Activated naive CD4-positive, alpha-beta T cell treated with anti-CD3 and anti-CD28 coated beads, Interleukin-2, amount 10 ng/mL, durations not matched to agents 7 days and 5 days (primary cell): ENCODE measurements around the gene RBBP5.

Source experiments
- CTCF ChIA-PET: fragments of 350-600 bp; sonication (Branson Sonifier 250); formaldehyde crosslinking; loops from one replicate; lab custom pipeline; 2021; ENCODE audit warnings: antibody characterized with exemption; lab: Charles Lee
- DNase-seq: peaks from one replicate; pipeline ENCODE4 v3.0.0-alpha.2; 2020
- H3K27ac Mint-ChIP-seq: one replicate; pipeline ENCODE4 v1.8.0; 2021; ENCODE audit warnings: mild to moderate bottlenecking, moderate library complexity, mixed read lengths
- H3K27me3 Mint-ChIP-seq: one replicate; pipeline ENCODE4 v1.8.0; 2021; ENCODE audit warnings: mild to moderate bottlenecking, mixed read lengths
- H3K36me3 Mint-ChIP-seq: one replicate; pipeline ENCODE4 v1.8.0; 2021; ENCODE audit warnings: mixed read lengths
- H3K4me1 Mint-ChIP-seq: one replicate; pipeline ENCODE4 v1.8.0; 2021; ENCODE audit warnings: mixed read lengths
- H3K4me3 Mint-ChIP-seq: one replicate; pipeline ENCODE4 v1.8.0; 2021; ENCODE audit warnings: mild to moderate bottlenecking, moderate library complexity, mixed read lengths
- H3K9me3 Mint-ChIP-seq: one replicate; pipeline ENCODE4 v1.8.0; 2021; ENCODE audit warnings: mixed read lengths

The RBBP5 gene

DNA sequence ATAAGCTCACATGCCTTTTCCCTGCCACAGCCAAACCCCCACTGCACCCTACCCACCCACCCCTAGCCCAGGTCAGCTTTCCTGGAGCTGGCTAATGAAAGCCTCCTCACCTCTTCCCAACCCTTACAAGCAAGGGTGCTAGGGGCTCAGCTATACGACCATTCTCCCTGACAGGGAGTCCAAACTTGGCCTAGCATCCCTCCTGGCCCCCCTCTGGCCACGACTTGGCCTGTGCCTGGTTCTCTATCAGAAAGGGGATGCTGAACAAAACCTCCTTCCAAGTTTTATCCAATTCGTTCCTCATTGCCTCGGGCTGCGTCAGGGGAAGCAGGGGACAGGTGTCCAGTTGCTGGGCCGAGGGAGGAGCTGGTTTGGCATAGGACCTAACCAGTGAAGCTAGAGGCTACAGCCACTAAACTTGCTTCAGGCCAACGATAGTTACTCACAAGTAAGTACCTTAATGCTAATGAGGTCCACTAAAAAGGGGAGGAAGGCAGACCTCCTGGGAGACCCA, 46.1 kb downstream of the RBBP5 start:
- Mint-ChIP-seq H3K27ac (no peak overlapping the region), H3K4me3 (no peak overlapping the region), H3K9me3 (no peaks in the 10 kb centered on the region), H3K27me3 (peaks cover 12% of the 10 kb centered on the region), H3K4me1 (no peaks in the 10 kb centered on the region), H3K36me3 (no peaks in the 10 kb centered on the region)
- CTCF ChIA-PET: interaction anchor here (1.2 to 7.7 kb wide), 2 partner anchors 13 to 177 kb away, joined by 3 to 56 read pairs; no protein-coding TSS in a partner anchor
- no peak for DNase-seq

DNA sequence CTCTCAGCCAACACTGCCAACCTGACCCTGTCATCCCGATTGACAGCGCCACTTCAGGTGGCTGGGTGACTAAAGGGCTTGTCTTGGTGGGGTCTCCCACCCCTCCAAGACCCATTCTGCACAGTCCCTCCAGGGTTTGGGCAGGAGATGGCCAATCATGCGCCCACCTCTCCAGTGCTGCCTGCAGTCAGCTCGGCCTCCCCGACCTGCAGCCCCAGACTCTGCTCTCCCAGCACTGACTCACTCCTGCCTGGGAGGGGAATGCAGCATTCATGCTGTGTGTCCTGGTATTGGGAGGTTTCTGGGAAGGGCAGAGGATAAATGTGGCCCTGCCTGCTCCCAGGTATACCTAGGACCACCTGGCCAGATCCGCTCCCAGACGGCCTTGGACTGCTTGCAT, 47.3 kb downstream of the RBBP5 start:
- CTCF ChIA-PET: interaction anchor here (7.7 kb wide), 1 partner anchor 12 kb away, joined by 56 read pairs; no protein-coding TSS in a partner anchor
- H3K4me1 Mint-ChIP-seq: no peaks in the 10 kb centered on the region
- H3K4me3 Mint-ChIP-seq: no peak overlapping the region
- no peaks in the 10 kb centered on the region for H3K9me3 Mint-ChIP-seq
- no peaks in the 10 kb centered on the region for H3K36me3 Mint-ChIP-seq
- no peak overlapping the region for H3K27ac Mint-ChIP-seq
- no peak for DNase-seq
- H3K27me3 Mint-ChIP-seq: peaks cover 12% of the 10 kb centered on the region

- no peak for DNase-seq
- no peaks in the 10 kb centered on the region for H3K36me3 Mint-ChIP-seq
- H3K9me3 Mint-ChIP-seq: no peaks in the 10 kb centered on the region
- no peak overlapping the region for H3K4me3 Mint-ChIP-seq
- H3K27ac Mint-ChIP-seq: no peak overlapping the region
- H3K4me1 Mint-ChIP-seq: no peaks in the 10 kb centered on the region
- CTCF ChIA-PET: interaction anchor here (7.7 kb wide), 1 partner anchor 12 kb away, joined by 56 read pairs; no protein-coding TSS in a partner anchor
- peaks cover 12% of the 10 kb centered on the region for H3K27me3 Mint-ChIP-seq
Observed at GRCh38 chr1:205074084-205074483, 47.7 kb downstream of the RBBP5 start.

DNA sequence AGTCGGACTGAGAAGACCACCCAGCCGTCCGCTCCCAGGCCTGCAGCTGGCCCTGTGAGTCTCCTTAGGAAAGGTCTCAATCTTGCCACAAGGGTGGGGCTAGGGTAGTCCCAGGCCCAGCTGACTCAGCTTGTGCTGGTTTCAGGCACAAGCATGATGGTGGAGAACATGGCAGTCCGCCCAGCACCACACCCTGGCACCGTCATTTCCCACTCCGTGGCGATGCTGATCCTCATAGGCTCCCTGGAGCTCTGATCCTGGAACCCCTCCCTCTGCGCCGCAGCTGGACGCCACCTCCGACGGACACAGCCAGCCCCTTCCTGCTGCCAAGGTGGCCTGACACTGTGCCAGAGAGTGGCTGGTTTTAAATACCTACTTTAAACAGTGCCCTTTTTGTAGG, 48.3 kb downstream of the RBBP5 start:
- H3K27me3 Mint-ChIP-seq: peaks cover 12% of the 10 kb centered on the region
- no peaks in the 10 kb centered on the region for H3K9me3 Mint-ChIP-seq
- no peak overlapping the region for H3K4me3 Mint-ChIP-seq
- no peak for DNase-seq
- H3K4me1 Mint-ChIP-seq: no peaks in the 10 kb centered on the region
- H3K27ac Mint-ChIP-seq: no peak overlapping the region
- CTCF ChIA-PET: interaction anchor here (7.7 kb wide), 1 partner anchor 11 kb away, joined by 56 read pairs; no protein-coding TSS in a partner anchor
- H3K36me3 Mint-ChIP-seq: no peaks in the 10 kb centered on the region

DNA sequence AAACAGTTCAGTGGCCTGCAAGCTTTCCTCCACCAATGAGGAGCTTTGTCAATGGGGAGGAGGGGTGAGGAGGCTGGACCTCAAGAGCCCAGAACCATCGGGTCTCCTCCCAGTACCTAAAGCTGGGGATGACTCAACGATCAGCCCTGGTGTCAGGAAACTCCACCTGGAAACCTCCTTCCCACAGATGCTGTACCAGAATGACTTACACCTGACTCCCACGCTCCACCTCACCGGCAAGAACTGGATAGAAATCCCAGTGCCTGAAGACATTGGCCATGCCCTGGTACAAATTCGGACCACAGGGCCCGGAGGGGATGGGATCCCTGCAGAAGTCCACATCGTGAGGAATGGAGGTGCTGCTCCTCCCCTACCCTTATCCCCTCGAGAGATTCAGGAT, 48.9 kb downstream of the RBBP5 start:
- H3K27ac Mint-ChIP-seq: no peak overlapping the region
- no peak overlapping the region for H3K4me3 Mint-ChIP-seq
- no peak for DNase-seq
- H3K9me3 Mint-ChIP-seq: no peaks in the 10 kb centered on the region
- H3K4me1 Mint-ChIP-seq: no peaks in the 10 kb centered on the region
- no peaks in the 10 kb centered on the region for H3K36me3 Mint-ChIP-seq
- CTCF ChIA-PET: interaction anchor here (7.7 kb wide), 1 partner anchor 11 kb away, joined by 56 read pairs; no protein-coding TSS in a partner anchor
- peaks cover 12% of the 10 kb centered on the region for H3K27me3 Mint-ChIP-seq

- Mint-ChIP-seq H3K36me3 (no peaks in the 10 kb centered on the region), H3K9me3 (no peaks in the 10 kb centered on the region), H3K4me1 (no peaks in the 10 kb centered on the region), H3K4me3 (no peak overlapping the region), H3K27me3 (peaks cover 12% of the 10 kb centered on the region), H3K27ac (no peak overlapping the region)
- DNase-seq: no peak
- CTCF ChIA-PET: interaction anchor here (1.8 to 7.7 kb wide), 2 partner anchors 10 to 95 kb away, joined by 4 to 56 read pairs; no protein-coding TSS in a partner anchor
Observed at GRCh38 chr1:205072286-205072685, 49.5 kb downstream of the RBBP5 start.

GRCh38 chr1:205071801-205072200, 50.0 kb downstream of the RBBP5 start:
- H3K9me3 Mint-ChIP-seq: no peaks in the 10 kb centered on the region
- CTCF ChIA-PET: interaction anchor here (1.0 to 7.7 kb wide), 3 partner anchors 10 to 106 kb away, joined by 3 to 56 read pairs (median 4); no protein-coding TSS in a partner anchor
- no peaks in the 10 kb centered on the region for H3K4me1 Mint-ChIP-seq
- no peak overlapping the region for H3K4me3 Mint-ChIP-seq
- DNase-seq: no peak
- no peak overlapping the region for H3K27ac Mint-ChIP-seq
- peaks cover 12% of the 10 kb centered on the region for H3K27me3 Mint-ChIP-seq
- H3K36me3 Mint-ChIP-seq: no peaks in the 10 kb centered on the region

DNA sequence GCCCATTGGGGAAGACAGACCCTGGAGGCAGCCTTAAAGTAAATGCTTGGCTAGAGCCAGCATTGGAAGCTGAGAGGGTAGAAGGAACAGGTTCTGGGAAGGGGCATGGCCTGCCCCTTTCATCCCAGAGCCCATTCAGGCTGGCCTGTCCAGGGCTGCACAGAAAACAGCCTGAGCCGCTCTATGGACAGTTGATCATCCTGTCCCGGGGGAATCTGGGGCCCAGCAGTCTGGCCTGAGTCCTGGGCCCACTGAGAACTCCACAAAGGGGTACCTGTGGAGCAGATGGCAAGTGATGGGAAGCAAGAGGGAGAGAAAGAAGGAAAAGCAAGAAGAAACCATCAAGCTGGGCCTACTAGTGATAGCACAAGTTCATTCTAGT, 50.8 kb downstream of the RBBP5 start:
- Mint-ChIP-seq H3K9me3 (no peaks in the 10 kb centered on the region), H3K4me1 (no peaks in the 10 kb centered on the region), H3K36me3 (no peaks in the 10 kb centered on the region), H3K27me3 (peaks cover 11% of the 10 kb centered on the region), H3K4me3 (no peak overlapping the region), H3K27ac (no peak overlapping the region)
- no peak for DNase-seq
- CTCF ChIA-PET: interaction anchor here (1.0 to 7.7 kb wide), 3 partner anchors 9 to 107 kb away, joined by 3 to 56 read pairs (median 4); no protein-coding TSS in a partner anchor

DNA sequence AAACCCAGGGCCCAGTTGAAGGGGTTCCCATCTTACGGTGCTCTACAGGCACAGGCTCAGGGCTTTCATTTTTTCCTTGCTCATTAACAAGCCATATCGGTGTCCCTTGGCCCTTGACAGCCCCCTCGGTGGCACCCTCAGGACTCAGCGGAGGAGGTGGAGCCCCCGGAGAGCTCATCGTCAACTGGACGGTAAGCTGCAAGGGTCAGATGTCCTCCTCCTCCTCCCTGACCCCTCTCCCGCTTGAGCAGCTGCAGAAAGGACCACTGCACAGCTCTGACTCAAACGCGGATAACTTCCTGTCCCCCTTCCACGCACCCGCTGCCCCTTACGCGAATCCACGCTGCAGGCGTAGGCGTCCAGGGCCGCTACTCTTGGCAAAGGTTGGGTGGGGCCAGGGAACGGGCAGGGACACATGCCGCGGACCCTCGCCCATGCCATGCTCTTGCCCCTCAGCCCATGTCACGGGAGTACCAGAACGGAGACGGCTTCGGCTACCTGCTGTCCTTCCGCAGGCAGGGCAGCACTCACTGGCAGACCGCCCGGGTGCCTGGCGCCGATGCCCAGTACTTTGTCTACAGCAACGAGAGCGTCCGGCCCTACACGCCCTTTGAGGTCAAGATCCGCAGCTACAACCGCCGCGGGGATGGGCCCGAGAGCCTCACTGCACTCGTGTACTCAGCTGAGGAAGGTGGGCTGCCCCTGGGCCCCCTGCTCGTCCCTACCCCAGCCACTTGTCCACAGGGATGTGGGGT, 52.2 kb downstream of the RBBP5 start:
- Mint-ChIP-seq H3K4me3 (no peak overlapping the region), H3K27ac (no peak overlapping the region), H3K36me3 (no peaks in the 10 kb centered on the region), H3K4me1 (no peaks in the 10 kb centered on the region), H3K27me3 (peaks cover 6% of the 10 kb centered on the region), H3K9me3 (no peaks in the 10 kb centered on the region)
- CTCF ChIA-PET: interaction anchor here (7.7 kb wide), 1 partner anchor 7 kb away, joined by 56 read pairs; no protein-coding TSS in a partner anchor
- peak; percentile 15 for DNase-seq

DNA sequence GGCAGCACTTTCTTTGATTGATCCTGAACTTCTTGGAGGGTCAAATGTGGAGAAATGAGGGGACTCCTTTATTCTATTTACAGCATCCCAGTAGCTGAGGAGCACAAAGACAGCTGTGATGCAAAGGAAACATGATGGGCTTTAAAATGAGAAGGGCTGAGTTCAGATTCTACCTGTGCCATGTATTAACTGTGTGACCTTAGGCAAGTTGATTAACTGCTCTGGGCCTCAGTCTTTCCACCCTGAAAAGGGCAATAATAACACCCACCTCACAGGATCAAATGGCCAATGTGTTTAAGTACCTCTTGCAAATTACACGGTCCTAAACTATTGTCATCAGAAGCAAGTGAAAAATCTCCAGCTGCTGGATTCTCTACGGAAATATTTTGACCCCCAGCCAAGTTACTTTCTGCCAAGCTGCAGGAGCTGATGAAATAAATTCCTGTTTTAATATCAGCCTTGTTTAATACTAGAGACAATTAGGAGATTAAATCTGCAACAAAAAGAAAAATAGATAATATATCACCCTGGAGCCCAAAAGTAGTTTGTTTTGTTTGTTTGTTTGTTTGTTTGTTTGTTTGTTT, 53.2 kb downstream of the RBBP5 start:
- H3K27me3 Mint-ChIP-seq: peaks cover 6% of the 10 kb centered on the region
- no peaks in the 10 kb centered on the region for H3K36me3 Mint-ChIP-seq
- H3K4me3 Mint-ChIP-seq: no peak overlapping the region
- DNase-seq: peak; percentile 3
- no peak overlapping the region for H3K27ac Mint-ChIP-seq
- no peaks in the 10 kb centered on the region for H3K4me1 Mint-ChIP-seq
- no peaks in the 10 kb centered on the region for H3K9me3 Mint-ChIP-seq
- CTCF ChIA-PET: interaction anchor here (0.5 to 1.0 kb wide), 2 partner anchors 41 to 92 kb away, joined by 3 read pairs; no protein-coding TSS in a partner anchor

DNA sequence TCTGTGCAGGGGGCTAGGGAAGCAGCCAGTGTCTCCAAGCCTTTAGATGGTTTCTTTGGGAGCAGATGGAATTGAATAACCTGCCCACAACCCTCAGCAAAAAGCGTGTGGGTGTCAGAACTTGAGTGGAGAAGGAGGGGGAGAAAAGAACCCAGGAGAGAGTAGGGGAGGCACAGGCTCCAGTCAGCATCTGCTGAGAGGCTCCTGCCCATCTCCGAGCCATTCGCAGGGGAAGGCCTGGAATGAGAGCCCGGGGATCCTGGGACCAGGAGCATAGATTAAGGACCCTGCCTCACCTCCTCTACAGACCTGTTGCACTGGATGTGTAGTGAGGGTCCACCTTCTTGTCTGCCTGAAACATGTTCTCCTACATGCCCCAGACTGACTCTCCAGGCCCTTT, 53.8 kb downstream of the RBBP5 start:
- H3K27ac Mint-ChIP-seq: no peak overlapping the region
- CTCF ChIA-PET: interaction anchor here (1.0 kb wide), 1 partner anchor 42 kb away, joined by 3 read pairs; no protein-coding TSS in a partner anchor

DNA sequence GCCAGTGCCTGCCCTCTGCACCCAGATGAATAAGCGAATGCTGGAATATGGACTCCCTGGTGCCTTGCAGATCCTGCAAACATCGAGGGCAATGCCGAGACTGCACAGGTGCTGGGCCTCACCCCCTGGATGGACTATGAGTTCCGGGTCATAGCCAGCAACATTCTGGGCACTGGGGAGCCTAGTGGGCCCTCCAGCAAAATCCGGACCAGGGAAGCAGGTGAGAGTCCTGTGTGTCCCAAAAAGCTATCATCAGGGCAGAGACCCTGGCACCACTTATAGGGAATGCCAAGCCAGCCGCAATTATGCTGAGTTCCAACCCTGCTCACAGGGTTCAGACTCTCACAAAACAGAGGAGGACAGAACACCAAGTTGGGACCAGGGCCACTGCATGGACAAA, 54.7 kb downstream of the RBBP5 start:
- H3K4me3 Mint-ChIP-seq: no peak overlapping the region
- no peaks in the 10 kb centered on the region for H3K9me3 Mint-ChIP-seq
- no peaks in the 10 kb centered on the region for H3K36me3 Mint-ChIP-seq
- CTCF ChIA-PET: interaction anchor here (0.7 to 1.3 kb wide), 2 partner anchors 22 to 102 kb away, joined by 3 read pairs; no protein-coding TSS in a partner anchor
- H3K4me1 Mint-ChIP-seq: no peaks in the 10 kb centered on the region
- peaks cover 12% of the 10 kb centered on the region for H3K27me3 Mint-ChIP-seq
- no peak for DNase-seq
- H3K27ac Mint-ChIP-seq: no peak overlapping the region

More for the DNA sequence above, 53.8 kb downstream of the RBBP5 start:
- H3K27me3 Mint-ChIP-seq: peaks cover 8% of the 10 kb centered on the region
- no peaks in the 10 kb centered on the region for H3K4me1 Mint-ChIP-seq
- H3K4me3 Mint-ChIP-seq: no peak overlapping the region
- no peaks in the 10 kb centered on the region for H3K36me3 Mint-ChIP-seq
- H3K9me3 Mint-ChIP-seq: no peaks in the 10 kb centered on the region
- DNase-seq: peak; percentile 6

GRCh38 chr1:205066141-205066818, 55.5 kb downstream of the RBBP5 start:
- Mint-ChIP-seq H3K36me3 (no peaks in the 10 kb centered on the region), H3K4me1 (no peaks in the 10 kb centered on the region), H3K4me3 (no peak overlapping the region), H3K27ac (no peak overlapping the region), H3K27me3 (peaks cover 12% of the 10 kb centered on the region), H3K9me3 (no peaks in the 10 kb centered on the region)
- CTCF ChIA-PET: interaction anchor here (0.7 to 1.3 kb wide), 2 partner anchors 23 to 101 kb away, joined by 3 read pairs; no protein-coding TSS in a partner anchor
- no peak for DNase-seq
